GM23338 (cell line): ENCODE results near the gene UNC80. TPM values are rescaled to one million over a fixed set of nuclear protein-coding genes. Genes with fewer than 3 reads are reported as not detected.

Source experiments
- ATAC-seq: fragments of 200-7000 bp; cut with Tn5 transposase; 3 replicates; pipeline ENCODE4 v1.9.1; 2020
- DNase-seq: peaks from one replicate; pipeline ENCODE4 v3.0.0-alpha.2; 2015; ENCODE audit warnings: low spot score
- H2AFZ ChIP-seq: fragments of 200-600 bp; sonication (generic); 2 replicates; pipeline ENCODE4 v1.8.0; 2016; ENCODE audit warnings: antibody characterized with exemption, mild to moderate bottlenecking, moderate library complexity
- H3F3A ChIP-seq: fragments of 200-600 bp; sonication (generic); replicated peaks from 2 replicates; pipeline ENCODE4 v1.8.0; 2017; ENCODE audit warnings: antibody characterized with exemption, mixed run types, low read depth
- H3K27ac ChIP-seq: fragments of 200-600 bp; sonication (generic); 2 replicates; pipeline ENCODE4 v1.6.1; 2016; ENCODE audit warnings: low read depth
- H3K27me3 ChIP-seq: fragments of 200-600 bp; sonication (generic); 2 replicates; pipeline ENCODE4 v1.8.0; 2016; ENCODE audit warnings: mild to moderate bottlenecking, mixed run types, moderate library complexity; ENCODE audit not compliant: insufficient read depth
- H3K36me3 ChIP-seq: fragments of 200-600 bp; sonication (generic); 2 replicates; pipeline ENCODE4 v1.8.0; 2016; ENCODE audit warnings: mild to moderate bottlenecking; ENCODE audit not compliant: insufficient read depth
- H3K4me1 ChIP-seq: fragments of 200-600 bp; sonication (generic); 2 replicates; pipeline ENCODE4 v1.8.0; 2016; ENCODE audit warnings: mild to moderate bottlenecking, moderate library complexity; ENCODE audit not compliant: insufficient read depth
- H3K4me2 ChIP-seq: fragments of 200-600 bp; sonication (generic); 2 replicates; pipeline ENCODE4 v1.7.1; 2017; ENCODE audit warnings: mixed run types
- H3K4me3 ChIP-seq: fragments of 200-600 bp; sonication (generic); 2 replicates; pipeline ENCODE4 v1.6.1; 2016; ENCODE audit warnings: mixed run types
- H3K79me2 ChIP-seq: fragments of 200-600 bp; sonication (generic); replicated peaks from 2 replicates; pipeline ENCODE4 v1.8.0; 2017; ENCODE audit warnings: mild to moderate bottlenecking; ENCODE audit not compliant: insufficient read depth
- H3K9me2 ChIP-seq: fragments of 200-600 bp; sonication (generic); 2 replicates; pipeline ENCODE4 v1.8.0; 2017; ENCODE audit not compliant: insufficient read depth
- H4K20me1 ChIP-seq: fragments of 200-600 bp; sonication (generic); replicated peaks from 2 replicates; pipeline ENCODE4 v1.8.0; 2017; ENCODE audit warnings: mild to moderate bottlenecking; ENCODE audit not compliant: insufficient read depth
- H3K27ac Mint-ChIP-seq: 2 replicates; pipeline ENCODE4 v1.8.0; 2020; ENCODE audit warnings: inconsistent platforms, mild to moderate bottlenecking, moderate library complexity, mixed read lengths
- H3K27me3 Mint-ChIP-seq: 3 replicates; pipeline ENCODE4 v1.8.0; 2022; ENCODE audit warnings: low read depth, mild to moderate bottlenecking, moderate library complexity, mixed read lengths, inconsistent platforms; ENCODE audit not compliant: insufficient read depth, poor library complexity
- H3K36me3 Mint-ChIP-seq: 3 replicates; pipeline ENCODE4 v1.8.0; 2021; ENCODE audit warnings: low read depth, mild to moderate bottlenecking, inconsistent platforms, moderate library complexity, mixed read lengths
- H3K4me1 Mint-ChIP-seq: 3 replicates; pipeline ENCODE4 v1.8.0; 2020; ENCODE audit warnings: mild to moderate bottlenecking, inconsistent platforms, mixed read lengths
- H3K4me3 Mint-ChIP-seq: 3 replicates; pipeline ENCODE4 v1.8.0; 2021; ENCODE audit warnings: moderate library complexity, mild to moderate bottlenecking, inconsistent platforms, mixed read lengths
- H3K9me3 Mint-ChIP-seq: 3 replicates; pipeline ENCODE4 v1.8.0; 2020; ENCODE audit warnings: moderate library complexity, mild to moderate bottlenecking, inconsistent platforms, mixed read lengths
- CREB1 ChIP-seq: fragments of 250-450 bp; sonication (Bioruptor Pico); IDR thresholded peaks from 2 replicates; pipeline ENCODE4 v1.5.0; 2020; ENCODE audit warnings: low read depth, mild to moderate bottlenecking, moderate library complexity
- CTCF ChIP-seq, 2 experiments: fragments of 200-600 bp in 1 of 2; sonication (generic) in 1 of 2; conservative IDR thresholded peaks; 2 replicates each; pipeline versions ENCODE4 v1.5.1 to v1.6.1; 2016 to 2017; ENCODE audit warnings: antibody characterized with exemption in 2 of 2, low read depth in 2 of 2, mild to moderate bottlenecking in 2 of 2, moderate library complexity in 1 of 2
- EZH2 ChIP-seq: fragments of 200-600 bp; sonication (generic); IDR thresholded peaks from one replicate; pipeline ENCODE4 v1.8.0; 2017; ENCODE audit warnings: antibody characterized with exemption, mild to moderate bottlenecking, low read depth; ENCODE audit not compliant: unreplicated experiment
- EZH2phosphoT487 ChIP-seq: fragments of 200-600 bp; sonication (generic); IDR thresholded peaks from one replicate; pipeline ENCODE4 v1.8.1; 2018; ENCODE audit warnings: antibody characterized with exemption; ENCODE audit not compliant: unreplicated experiment
- STAT1 ChIP-seq: IDR thresholded peaks from one replicate; pipeline ENCODE4 v1.6.1; 2016; ENCODE audit warnings: antibody characterized with exemption; ENCODE audit not compliant: unreplicated experiment
- ZNF114 ChIP-seq: fragments of 250-450 bp; sonication (Bioruptor Pico); IDR thresholded peaks from 2 replicates; pipeline ENCODE4 v1.5.0; 2020; ENCODE audit warnings: mild to moderate bottlenecking, moderate library complexity
- ZNF331 ChIP-seq: fragments of 250-450 bp; sonication (Bioruptor Pico); IDR thresholded peaks from 2 replicates; pipeline ENCODE4 v1.5.0; 2020; ENCODE audit warnings: low read depth, mild to moderate bottlenecking, moderate library complexity
- ZNF462 ChIP-seq: fragments of 250-450 bp; sonication (Bioruptor Pico); IDR thresholded peaks from 2 replicates; pipeline ENCODE4 v1.5.0; 2020; ENCODE audit warnings: mild to moderate bottlenecking, moderate library complexity
- polyA plus RNA-seq: library from polyadenylated mRNA; unstranded; fragments of >200 nt; fragmentation: Nextera tagmentation; extraction: Ambion mirVana; gene quantifications from 2 replicates; pipeline ENCODE4 v1.2.1, GENCODE V29; 2016
- total RNA-seq: library from RNA; depleted of rRNA; stranded (reverse); fragments of >200 nt; shearing (Covaris generic); gene quantifications from 2 replicates; pipeline ENCODE4 v1.2.3, GENCODE V29; 2014

The UNC80 gene
- total and polyA plus RNA-seq, 2 experiments from 2014 or later, result 0.11 to 1.5 TPM

GRCh38 chr2:210027608-210028007, 256.0 kb downstream of the UNC80 start:
- H2AFZ ChIP-seq, result no peak overlapping the region
- H3K4me1 Mint-ChIP-seq, result no peaks in the 10 kb centered on the region
- H3K4me1 ChIP-seq, result no peaks in the 10 kb centered on the region
- no peaks in the 10 kb centered on the region for H3F3A ChIP-seq
- ATAC-seq, result no peak
- H3K4me3 Mint-ChIP-seq, result no peak overlapping the region
- H3K36me3 Mint-ChIP-seq, result peaks cover 37% of the 10 kb centered on the region; the same call in 2 of the 3 replicates
- no peaks in the 10 kb centered on the region for H3K36me3 ChIP-seq
- no peaks in the 10 kb centered on the region; the same call in 1 of the 2 replicates for H4K20me1 ChIP-seq
- H3K9me2 ChIP-seq, result no peaks in the 10 kb centered on the region
- TF ChIP-seq CREB1 (CRISPR knock-in tag) (no peak), ZNF114 (CRISPR knock-in tag) (no peak), STAT1 (no peak), ZNF331 (CRISPR knock-in tag) (no peak), EZH2phosphoT487 (no peak), EZH2 (no peak), CTCF (conservative IDR thresholded peaks at IDR 0.05; ENCODE audit: low read depth in 2 of 2) (no peak), ZNF462 (CRISPR knock-in tag) (no peak)
- no peak overlapping the region for H3K4me2 ChIP-seq
- no peak overlapping the region for H3K4me3 ChIP-seq
- no peaks in the 10 kb centered on the region for H3K79me2 ChIP-seq
- H3K27me3 ChIP-seq, result no peaks in the 10 kb centered on the region
- no peaks in the 10 kb centered on the region for H3K27me3 Mint-ChIP-seq
- no peak overlapping the region for H3K27ac Mint-ChIP-seq
- DNase-seq, result no peak
- H3K9me3 Mint-ChIP-seq, result no peaks in the 10 kb centered on the region
- H3K27ac ChIP-seq, result no peak overlapping the region
